Natural killer cell (primary cell): ENCODE measurements around the gene UNC119. TPM values are rescaled to one million over a fixed set of nuclear protein-coding genes. Genes with fewer than 3 reads are reported as not detected.

Experiments
- ATAC-seq, 3 donors: fragments of 150-1000 bp in 2 of 3; fragments of 200-7000 bp in 1 of 3; cut with Tn5 transposase; 1 replicate in 1 of 3; 2 replicates in 2 of 3; pipeline ENCODE4 v1.10.0; 2021; ENCODE audit warnings: mild to moderate bottlenecking in 2 of 3, moderate library complexity in 2 of 3
- DNase-seq, 2 donors: peaks; one replicate each; pipeline versions ENCODE4 v3.0.0 to v3.0.0-alpha.2; 2013 to 2021; ENCODE audit warnings: mixed read lengths in 1 of 2
- H3K27ac ChIP-seq: one replicate; pipeline ENCODE4 v1.5.1; 2013; ENCODE audit warnings: mild to moderate bottlenecking, low read length
- H3K27me3 ChIP-seq: one replicate; pipeline ENCODE4 v1.6.1; 2013; ENCODE audit warnings: low read length; ENCODE audit not compliant: control insufficient read depth, insufficient read depth
- H3K36me3 ChIP-seq: one replicate; pipeline ENCODE4 v1.6.1; 2013; ENCODE audit warnings: low read length; ENCODE audit not compliant: control insufficient read depth, insufficient read depth
- H3K4me1 ChIP-seq: one replicate; pipeline ENCODE4 v1.6.1; 2013; ENCODE audit warnings: low read length; ENCODE audit not compliant: control insufficient read depth, insufficient read depth
- H3K4me3 ChIP-seq: one replicate; pipeline ENCODE4 v1.5.1; 2013; ENCODE audit warnings: low read length
- H3K9me3 ChIP-seq: one replicate; pipeline ENCODE4 v1.6.1; 2013; ENCODE audit warnings: low read length; ENCODE audit not compliant: control insufficient read depth, insufficient read depth
- H3K27ac Mint-ChIP-seq, 2 donors: one replicate each; pipeline ENCODE4 v1.8.0; 2022; ENCODE audit warnings: mild to moderate bottlenecking in 2 of 2, mixed read lengths in 2 of 2, moderate library complexity in 1 of 2
- H3K27me3 Mint-ChIP-seq, 2 donors: one replicate each; pipeline ENCODE4 v1.8.0; 2022; ENCODE audit warnings: low read depth in 2 of 2, mixed read lengths in 2 of 2
- H3K36me3 Mint-ChIP-seq: one replicate; pipeline ENCODE4 v1.8.0; 2022; ENCODE audit warnings: mixed read lengths
- H3K4me1 Mint-ChIP-seq, 2 donors: one replicate each; pipeline ENCODE4 v1.8.0; 2022; ENCODE audit warnings: mixed read lengths in 2 of 2
- H3K4me3 Mint-ChIP-seq: one replicate; pipeline ENCODE4 v1.8.0; 2022; ENCODE audit warnings: mild to moderate bottlenecking, moderate library complexity, mixed read lengths
- H3K9me3 Mint-ChIP-seq, 2 donors: one replicate each; pipeline ENCODE4 v1.8.0; 2022; ENCODE audit warnings: mixed read lengths in 2 of 2
- WGBS: methylation state at CpG from one replicate; pipeline ENCODE4 v1.1.7; 2013; ENCODE audit warnings: missing lambda C conversion rate; ENCODE audit not compliant: insufficient coverage; 5-methylcytosine and 5-hydroxymethylcytosine counted together
- intact Hi-C: fragments of 100-400 bp; cut with micrococcal nuclease; formaldehyde crosslinking; loops from one replicate; pipeline ENCODE4 v1.14.2; 2022
- total RNA-seq, 4 donors: library from RNA; stranded (reverse); fragments of 120-200 nt in 1 of 4; gene quantifications; one replicate each; pipeline versions ENCODE4 v1.2.3 to v1.2.4, GENCODE V29; 2013 to 2022
- TF ChIP-seq, protein P1 (sequence below): fragments of 200-600 bp; IDR thresholded peaks from one replicate; pipeline ENCODE4 v1.8.0; 2022; ENCODE audit warnings: antibody characterized with exemption

Gene UNC119
- total RNA-seq, 3 donors from 2014 or later (not counting 1 experiment from before 2014, with no cell fraction given): 79.1 to 106 (median 79.3) TPM

DNA sequence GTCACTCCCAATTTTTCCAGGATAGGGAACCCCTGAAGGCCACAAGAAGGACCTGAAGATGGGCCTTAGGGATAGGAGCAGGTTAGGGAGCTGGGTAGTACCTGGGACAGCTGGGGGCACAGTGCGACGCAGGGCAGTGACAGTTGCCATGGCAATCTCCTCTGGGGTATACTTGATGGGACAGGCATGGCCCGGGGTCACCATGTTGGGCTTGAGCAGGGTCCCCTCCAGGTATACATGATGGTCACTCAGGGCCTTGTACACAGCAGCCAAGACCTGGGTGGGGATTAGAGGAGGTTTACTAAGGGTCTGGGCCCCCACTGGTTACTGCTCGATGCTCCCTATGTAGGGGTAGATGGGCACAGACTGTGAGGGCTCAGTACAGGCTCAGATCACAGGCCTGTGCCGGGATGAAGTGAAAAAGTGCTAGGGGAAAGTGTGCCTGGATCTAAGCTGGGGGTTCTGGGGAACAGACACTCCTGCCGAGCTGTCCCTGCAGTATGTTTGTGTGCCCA is 21.6 kb upstream of the UNC119 start:
- TF ChIP-seq, protein P1, sequence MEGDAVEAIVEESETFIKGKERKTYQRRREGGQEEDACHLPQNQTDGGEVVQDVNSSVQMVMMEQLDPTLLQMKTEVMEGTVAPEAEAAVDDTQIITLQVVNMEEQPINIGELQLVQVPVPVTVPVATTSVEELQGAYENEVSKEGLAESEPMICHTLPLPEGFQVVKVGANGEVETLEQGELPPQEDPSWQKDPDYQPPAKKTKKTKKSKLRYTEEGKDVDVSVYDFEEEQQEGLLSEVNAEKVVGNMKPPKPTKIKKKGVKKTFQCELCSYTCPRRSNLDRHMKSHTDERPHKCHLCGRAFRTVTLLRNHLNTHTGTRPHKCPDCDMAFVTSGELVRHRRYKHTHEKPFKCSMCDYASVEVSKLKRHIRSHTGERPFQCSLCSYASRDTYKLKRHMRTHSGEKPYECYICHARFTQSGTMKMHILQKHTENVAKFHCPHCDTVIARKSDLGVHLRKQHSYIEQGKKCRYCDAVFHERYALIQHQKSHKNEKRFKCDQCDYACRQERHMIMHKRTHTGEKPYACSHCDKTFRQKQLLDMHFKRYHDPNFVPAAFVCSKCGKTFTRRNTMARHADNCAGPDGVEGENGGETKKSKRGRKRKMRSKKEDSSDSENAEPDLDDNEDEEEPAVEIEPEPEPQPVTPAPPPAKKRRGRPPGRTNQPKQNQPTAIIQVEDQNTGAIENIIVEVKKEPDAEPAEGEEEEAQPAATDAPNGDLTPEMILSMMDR: no peak
- Histone ChIP-seq H3K27ac (no peak overlapping the region), H3K4me1 (peaks cover 38% of the 10 kb centered on the region), H3K4me3 (no peak overlapping the region), H3K9me3 (no peaks in the 10 kb centered on the region), H3K27me3 (no peaks in the 10 kb centered on the region), H3K36me3 (no peaks in the 10 kb centered on the region)
- 98% methylated on average over 6 of the region's 6 CpGs for WGBS
- H3K36me3 Mint-ChIP-seq: no peaks in the 10 kb centered on the region
- H3K4me3 Mint-ChIP-seq: no peak overlapping the region
- intact Hi-C loops: no loop called here
- peaks cover 45 to 50% of the 10 kb centered on the region in 2 donors for H3K4me1 Mint-ChIP-seq
- H3K9me3 Mint-ChIP-seq: no peaks in the 10 kb centered on the region
- no peak overlapping the region for H3K27ac Mint-ChIP-seq
- no peaks in the 10 kb centered on the region for H3K27me3 Mint-ChIP-seq
- DNase-seq: no peak
- no peak for ATAC-seq

DNA sequence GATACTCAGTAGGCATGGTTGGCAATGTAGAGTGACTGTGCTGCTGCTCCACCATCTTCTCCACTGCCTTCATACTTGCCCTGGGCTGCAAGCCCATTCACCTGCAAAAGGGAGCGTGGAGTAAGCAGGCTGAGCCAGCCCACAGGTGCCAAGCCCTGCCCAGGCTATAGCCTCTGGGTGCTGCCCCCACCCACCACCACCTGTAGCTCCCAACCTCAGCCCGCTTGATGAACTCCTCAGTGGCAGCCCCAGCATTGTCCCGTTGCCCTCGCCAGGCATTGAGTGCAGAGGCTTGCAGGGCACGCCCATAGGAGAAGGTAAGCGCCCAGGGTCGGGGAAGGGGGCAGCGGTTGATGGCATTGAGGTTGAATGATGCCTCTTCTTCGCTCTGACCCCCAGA is 21.1 kb upstream of the UNC119 start:
- H3K27ac ChIP-seq: no peak overlapping the region
- peaks cover 48 to 51% of the 10 kb centered on the region in 2 donors for H3K4me1 Mint-ChIP-seq
- H3K4me1 ChIP-seq: peaks cover 38% of the 10 kb centered on the region
- no peak overlapping the region for H3K4me3 ChIP-seq
- no peak overlapping the region for H3K4me3 Mint-ChIP-seq
- TF ChIP-seq, protein P1: no peak
- H3K36me3 ChIP-seq: no peaks in the 10 kb centered on the region
- H3K27me3 Mint-ChIP-seq: no peaks in the 10 kb centered on the region
- no peaks in the 10 kb centered on the region for H3K36me3 Mint-ChIP-seq
- no peaks in the 10 kb centered on the region for H3K27me3 ChIP-seq
- WGBS: 95% methylated on average over 9 of the region's 9 CpGs
- ATAC-seq: no peak
- DNase-seq: no peak
- intact Hi-C loops: no loop called here
- no peak overlapping the region for H3K27ac Mint-ChIP-seq
- H3K9me3 Mint-ChIP-seq: no peaks in the 10 kb centered on the region
- no peaks in the 10 kb centered on the region for H3K9me3 ChIP-seq

DNA sequence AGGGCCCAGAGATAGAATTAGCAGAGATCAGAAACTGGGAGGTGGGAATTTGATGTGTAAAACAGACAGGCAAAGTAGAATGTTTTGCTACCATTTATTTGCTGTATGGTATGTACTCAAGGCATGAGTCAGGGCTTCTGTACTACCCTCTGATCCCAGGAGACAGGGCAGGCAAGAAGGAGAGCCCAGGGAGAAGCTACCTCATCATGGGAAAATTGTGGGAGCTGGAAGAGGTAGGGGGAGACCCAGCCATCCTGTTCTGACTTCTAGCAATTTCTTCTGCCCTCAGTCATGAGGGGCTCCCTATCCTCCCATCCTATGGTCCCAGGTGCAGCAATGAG is 20.6 kb upstream of the UNC119 start:
- ATAC-seq: no peak
- DNase-seq: no peak
- no peaks in the 10 kb centered on the region for H3K27me3 Mint-ChIP-seq
- H3K27me3 ChIP-seq: no peaks in the 10 kb centered on the region
- no peaks in the 10 kb centered on the region for H3K9me3 ChIP-seq
- intact Hi-C loops: no loop called here
- H3K4me1 ChIP-seq: peaks cover 38% of the 10 kb centered on the region
- H3K9me3 Mint-ChIP-seq: no peaks in the 10 kb centered on the region
- peak overlapping the region; percentile 96 for H3K4me3 Mint-ChIP-seq
- peak overlapping the region; percentile 88 to 91 for H3K27ac Mint-ChIP-seq
- no peak overlapping the region for H3K27ac ChIP-seq
- no peaks in the 10 kb centered on the region for H3K36me3 ChIP-seq
- H3K4me1 Mint-ChIP-seq: peaks cover 53 to 56% of the 10 kb centered on the region in 2 donors
- no peak overlapping the region for H3K4me3 ChIP-seq
- TF ChIP-seq, protein P1: no peak
- no peaks in the 10 kb centered on the region for H3K36me3 Mint-ChIP-seq

DNA sequence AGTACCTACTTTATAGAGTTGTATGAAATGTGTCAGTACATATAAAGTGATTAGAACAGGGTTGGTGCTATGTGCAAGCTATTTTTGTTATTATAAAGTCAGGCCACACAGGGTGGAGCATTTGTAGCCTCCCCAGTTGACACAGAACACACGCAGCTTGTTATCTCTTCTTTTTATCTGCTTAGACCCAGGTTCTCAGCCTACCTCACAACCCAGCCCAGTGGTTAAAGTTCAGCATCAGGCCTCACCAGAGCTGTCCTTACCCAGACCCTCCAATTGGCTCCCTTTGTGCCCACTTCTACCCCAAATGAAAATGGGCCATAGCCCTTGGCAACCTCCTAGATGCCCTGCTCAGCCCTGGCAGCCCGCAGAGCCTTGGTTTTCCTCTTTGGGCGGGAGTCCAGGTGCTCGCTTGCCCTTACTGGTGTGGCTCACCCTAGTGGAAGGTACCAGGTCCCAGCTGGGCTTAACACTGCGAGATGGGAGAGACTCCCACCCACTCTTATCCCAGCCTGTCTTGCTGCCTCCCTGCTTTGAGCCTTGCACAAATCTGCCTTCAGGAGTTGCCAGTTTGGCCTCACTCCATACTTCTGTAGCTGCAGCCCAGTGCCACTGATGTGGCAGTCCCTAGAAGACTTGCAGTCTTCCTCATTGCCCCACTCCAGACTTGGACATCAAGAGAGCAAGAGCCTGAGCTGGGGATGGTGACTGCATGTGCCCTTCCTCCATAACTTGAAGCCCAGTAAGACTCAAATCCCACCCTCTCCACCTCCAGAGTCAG is 20.0 kb upstream of the UNC119 start:
- Histone ChIP-seq H3K27me3 (no peaks in the 10 kb centered on the region), H3K27ac (peak overlapping the region; percentile 88), H3K9me3 (no peaks in the 10 kb centered on the region), H3K4me3 (peak overlapping the region; percentile 93), H3K4me1 (peaks cover 38% of the 10 kb centered on the region), H3K36me3 (no peaks in the 10 kb centered on the region)
- Mint-ChIP-seq H3K4me1 (peaks cover 59 to 62% of the 10 kb centered on the region in 2 donors), H3K9me3 (no peaks in the 10 kb centered on the region), H3K27me3 (no peaks in the 10 kb centered on the region), H3K36me3 (no peaks in the 10 kb centered on the region), H3K27ac (peak overlapping the region; percentile 88 to 91), H3K4me3 (peak overlapping the region; percentile 96)
- intact Hi-C loops: no loop called here
- peak in 1 of 2 donors; percentile 25 for DNase-seq
- WGBS: 69% methylated on average over 5 of the region's 5 CpGs
- no peak for ATAC-seq
- TF ChIP-seq, protein P1: no peak
